Thyroid gland (tissue), 4 donors: ENCODE measurements around the gene PRDM12. TPM values are rescaled to one million over a fixed set of nuclear protein-coding genes. Genes with fewer than 3 reads are reported as not detected.

Experiments
- DNase-seq, 2 donors: peaks; one replicate each; pipeline ENCODE4 v3.0.0-alpha.2; 2019
- H3K27ac ChIP-seq, 3 donors: fragments of 200-600 bp; sonication (generic); 1 replicate in 2 of 3; 2 replicates in 1 of 3; pipeline ENCODE4 v1.5.1; 2016 to 2019; ENCODE audit warnings: mild to moderate bottlenecking in 1 of 3, moderate library complexity in 1 of 3
- H3K27me3 ChIP-seq: fragments of 200-600 bp; sonication (generic); one replicate; pipeline ENCODE4 v1.5.1; 2019
- H3K36me3 ChIP-seq, 2 donors: fragments of 200-600 bp; sonication (generic); one replicate each; pipeline ENCODE4 v1.5.1; 2016 to 2019
- H3K4me1 ChIP-seq, 2 donors: fragments of 200-600 bp; sonication (generic); one replicate each; pipeline ENCODE4 v1.5.1; 2017 to 2019
- H3K4me3 ChIP-seq, 3 donors: fragments of 200-600 bp; sonication (generic); replicated peaks in 1 of 3; 1 replicate in 2 of 3; 2 replicates in 1 of 3; pipeline ENCODE4 v1.5.1; 2016; ENCODE audit warnings: mild to moderate bottlenecking in 1 of 3
- H3K9me3 ChIP-seq: fragments of 200-600 bp; sonication (generic); one replicate; pipeline ENCODE4 v1.5.1; 2017
- POLR2A ChIP-seq, 2 donors: fragments of 450-650 bp; IDR thresholded peaks; one replicate each; pipeline ENCODE4 v1.6.1; 2017; ENCODE audit warnings: antibody characterized with exemption in 2 of 2, mild to moderate bottlenecking in 2 of 2, moderate library complexity in 1 of 2
- WGBS, 2 donors: methylation state at CpG; one replicate each; pipeline ENCODE4 v1.1.5; 2017; 5-methylcytosine and 5-hydroxymethylcytosine counted together
- intact Hi-C: fragments of 100-400 bp; cut with DNase I; formaldehyde crosslinking; loops from one replicate; pipeline ENCODE4 v1.15.1; 2023
- total RNA-seq, 4 donors: library from RNA; depleted of rRNA; stranded (reverse); fragments of >200 nt; gene quantifications; one replicate each; pipeline ENCODE4 v1.2.3, GENCODE V29; 2016
- TF ChIP-seq, protein P1 (sequence below), 6 experiments: fragments of 200-600 bp in 3 of 6; fragments of 450-650 bp in 3 of 6; sonication (generic) in 3 of 6; IDR thresholded peaks; one replicate each; pipeline ENCODE4 v1.5.1; 2016 to 2019; ENCODE audit warnings: antibody characterized with exemption in 6 of 6, mild to moderate bottlenecking in 2 of 6, inconsistent platforms in 1 of 6, moderate library complexity in 1 of 6

The PRDM12 gene
- total RNA-seq, 4 donors from 2014 or later, result not detected

DNA sequence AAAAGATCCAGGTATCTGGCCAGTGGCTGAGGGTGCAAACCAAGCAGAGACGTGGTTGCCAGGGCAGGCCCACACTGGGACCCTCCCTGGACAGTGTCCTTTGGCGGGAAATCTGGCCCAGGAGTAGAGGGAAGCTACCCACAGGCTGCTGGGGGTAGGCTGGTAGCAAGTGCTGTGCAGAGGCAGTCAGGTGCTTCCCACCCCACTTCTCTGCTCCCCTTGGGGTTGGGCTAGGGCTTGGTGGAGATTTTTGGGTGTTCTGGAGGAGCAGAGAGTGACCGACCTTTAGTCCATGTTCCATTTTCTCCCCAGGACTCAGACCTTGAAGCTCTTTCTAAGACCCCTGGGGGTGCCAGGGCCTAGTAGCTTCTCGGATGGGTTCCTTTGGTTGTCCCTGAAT lies 5.6 kb downstream of the PRDM12 start:
- no peaks in the 10 kb centered on the region for H3K36me3 ChIP-seq
- peaks cover 17% of the 10 kb centered on the region for H3K27me3 ChIP-seq
- no peak for TF ChIP-seq POLR2A (IDR thresholded peaks at IDR 0.05)
- TF ChIP-seq, protein P1, sequence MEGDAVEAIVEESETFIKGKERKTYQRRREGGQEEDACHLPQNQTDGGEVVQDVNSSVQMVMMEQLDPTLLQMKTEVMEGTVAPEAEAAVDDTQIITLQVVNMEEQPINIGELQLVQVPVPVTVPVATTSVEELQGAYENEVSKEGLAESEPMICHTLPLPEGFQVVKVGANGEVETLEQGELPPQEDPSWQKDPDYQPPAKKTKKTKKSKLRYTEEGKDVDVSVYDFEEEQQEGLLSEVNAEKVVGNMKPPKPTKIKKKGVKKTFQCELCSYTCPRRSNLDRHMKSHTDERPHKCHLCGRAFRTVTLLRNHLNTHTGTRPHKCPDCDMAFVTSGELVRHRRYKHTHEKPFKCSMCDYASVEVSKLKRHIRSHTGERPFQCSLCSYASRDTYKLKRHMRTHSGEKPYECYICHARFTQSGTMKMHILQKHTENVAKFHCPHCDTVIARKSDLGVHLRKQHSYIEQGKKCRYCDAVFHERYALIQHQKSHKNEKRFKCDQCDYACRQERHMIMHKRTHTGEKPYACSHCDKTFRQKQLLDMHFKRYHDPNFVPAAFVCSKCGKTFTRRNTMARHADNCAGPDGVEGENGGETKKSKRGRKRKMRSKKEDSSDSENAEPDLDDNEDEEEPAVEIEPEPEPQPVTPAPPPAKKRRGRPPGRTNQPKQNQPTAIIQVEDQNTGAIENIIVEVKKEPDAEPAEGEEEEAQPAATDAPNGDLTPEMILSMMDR (IDR thresholded peaks at IDR 0.05), result no peak
- H3K4me3 ChIP-seq, result no peak overlapping the region
- DNase-seq, result no peak
- peaks cover 11 to 17% of the 10 kb centered on the region in 2 donors for H3K4me1 ChIP-seq
- H3K9me3 ChIP-seq, result no peaks in the 10 kb centered on the region
- intact Hi-C loops, result no loop called here
- no peak overlapping the region for H3K27ac ChIP-seq
- 85 to 92% methylated on average over 4 of the region's 4 CpGs for WGBS, 2 donors

DNA sequence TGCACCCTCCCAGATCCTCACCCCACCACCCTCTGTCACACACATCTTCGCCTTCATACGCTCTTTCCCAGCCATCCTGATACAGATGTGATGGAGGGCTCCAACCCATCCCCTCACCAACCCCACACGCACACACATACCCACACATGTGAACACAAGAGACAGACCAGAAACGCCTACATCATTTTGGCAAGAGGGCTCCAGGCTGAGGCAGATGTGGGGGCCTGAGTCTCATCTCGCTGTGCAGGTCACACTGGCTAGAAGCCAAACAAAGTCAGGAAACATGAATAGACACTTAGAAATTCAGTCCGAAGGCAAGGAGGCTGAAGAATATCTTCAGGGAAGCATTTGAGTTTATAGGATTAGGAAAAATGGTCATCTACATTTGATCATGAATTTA lies 6.2 kb downstream of the PRDM12 start:
- no peak for DNase-seq
- intact Hi-C loops, result no loop called here
- Histone ChIP-seq H3K27me3 (peaks cover 11% of the 10 kb centered on the region), H3K4me3 (no peak overlapping the region), H3K4me1 (peaks cover 4 to 16% of the 10 kb centered on the region in 2 donors), H3K9me3 (no peaks in the 10 kb centered on the region), H3K27ac (no peak overlapping the region), H3K36me3 (no peaks in the 10 kb centered on the region)
- 86 to 87% methylated on average over 6 of the region's 6 CpGs for WGBS, 2 donors
- no peak for TF ChIP-seq POLR2A (IDR thresholded peaks at IDR 0.05)
- TF ChIP-seq, protein P1 (IDR thresholded peaks at IDR 0.05), result no peak

DNA sequence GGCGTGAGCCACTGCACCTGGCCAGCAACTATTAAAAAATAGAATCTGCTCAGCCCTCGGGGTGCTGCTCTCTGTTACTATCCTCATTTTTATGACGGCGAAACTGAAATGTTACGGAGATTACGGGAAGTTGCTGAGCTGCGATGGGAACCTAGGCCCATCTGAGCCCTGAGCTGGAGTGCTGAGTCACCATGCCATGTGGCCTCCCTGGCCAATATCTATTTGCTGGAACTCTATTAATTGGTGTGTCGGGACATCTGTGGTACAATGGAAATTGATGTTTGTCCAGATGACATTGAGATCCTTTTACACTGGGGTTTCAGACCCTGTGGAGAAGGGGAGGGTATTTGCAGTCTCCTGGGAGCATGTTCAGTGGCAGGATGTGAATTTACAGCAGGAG lies 8.1 kb downstream of the PRDM12 start:
- Histone ChIP-seq H3K36me3 (no peaks in the 10 kb centered on the region), H3K4me3 (no peak overlapping the region), H3K27me3 (no peaks in the 10 kb centered on the region), H3K9me3 (no peaks in the 10 kb centered on the region), H3K27ac (no peak overlapping the region), H3K4me1 (peaks cover 0 to 9% of the 10 kb centered on the region in 2 donors)
- no peak for DNase-seq
- intact Hi-C loops, result no loop called here
- no peak for TF ChIP-seq POLR2A (IDR thresholded peaks at IDR 0.05)
- TF ChIP-seq, protein P1 (IDR thresholded peaks at IDR 0.05), result no peak
- WGBS, 2 donors, result 94 to 95% methylated on average over 8 of the region's 8 CpGs

DNA sequence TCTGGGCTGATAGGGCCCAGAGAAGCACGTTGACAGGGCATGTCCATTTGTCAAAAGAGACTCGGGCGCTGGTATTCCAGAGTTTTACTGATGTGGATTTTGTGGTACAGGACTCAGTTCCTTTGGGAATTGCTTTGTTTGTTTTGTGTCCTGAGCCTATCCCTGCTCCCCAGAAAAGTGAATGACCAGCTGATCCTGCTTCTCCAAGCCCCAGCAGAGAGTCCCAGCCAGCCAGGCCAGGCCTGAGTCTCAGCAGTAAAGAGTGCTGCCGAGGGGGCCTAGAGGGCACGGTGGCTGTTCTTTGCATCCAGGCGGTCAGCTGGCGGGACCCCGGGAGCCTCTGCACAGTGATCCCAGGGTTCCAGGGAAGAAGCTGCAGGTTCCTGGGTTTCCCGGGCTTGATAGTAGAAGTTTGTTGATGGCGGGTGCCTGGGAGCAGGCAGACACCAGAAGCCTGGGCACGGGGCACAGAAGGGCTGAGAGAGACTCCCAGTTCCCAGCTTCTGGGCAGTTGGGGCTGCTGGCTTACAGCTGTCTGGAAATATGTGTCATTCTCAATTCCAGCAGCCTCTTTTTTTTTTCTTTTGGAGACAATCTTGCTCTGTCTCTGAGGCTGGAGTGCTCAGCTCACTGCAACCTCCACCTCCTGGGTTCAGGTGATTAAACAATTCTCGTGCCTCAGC lies 8.7 kb downstream of the PRDM12 start:
- H3K9me3 ChIP-seq, result no peaks in the 10 kb centered on the region
- DNase-seq, result no peak
- intact Hi-C loops, result no loop called here
- H3K27me3 ChIP-seq, result no peaks in the 10 kb centered on the region
- WGBS, 2 donors, result 89 to 91% methylated on average over 7 to 12 of the region's 12 CpGs
- H3K27ac ChIP-seq, result no peak overlapping the region
- no peak overlapping the region for H3K4me3 ChIP-seq
- no peaks in the 10 kb centered on the region for H3K36me3 ChIP-seq
- peaks cover 0 to 9% of the 10 kb centered on the region in 2 donors for H3K4me1 ChIP-seq
- TF ChIP-seq, protein P1 (IDR thresholded peaks at IDR 0.05), result no peak
- TF ChIP-seq POLR2A (IDR thresholded peaks at IDR 0.05), result no peak

DNA sequence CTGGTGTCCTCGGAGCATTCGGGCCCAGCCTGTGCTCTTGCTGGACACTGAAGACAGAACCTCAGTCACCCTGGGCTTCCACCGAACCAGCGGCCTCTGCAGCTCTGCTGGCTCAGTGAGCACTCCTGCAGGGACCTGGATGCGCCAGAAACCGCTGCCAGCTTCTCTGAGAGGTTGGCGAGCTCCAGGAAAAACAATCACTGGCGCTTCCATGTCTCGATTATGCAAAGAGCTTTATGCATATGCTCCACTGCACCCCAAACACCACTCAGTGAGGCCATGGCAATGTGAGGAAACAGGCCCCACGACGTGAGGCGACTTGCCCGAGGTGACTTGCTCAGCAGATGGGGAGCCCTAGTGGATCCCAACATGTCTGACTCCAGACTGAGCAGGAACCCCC lies 11.0 kb downstream of the PRDM12 start:
- peaks cover 0 to 9% of the 10 kb centered on the region in 2 donors for H3K4me1 ChIP-seq
- TF ChIP-seq, protein P1 (IDR thresholded peaks at IDR 0.05), result no peak
- no peak for TF ChIP-seq POLR2A (IDR thresholded peaks at IDR 0.05)
- intact Hi-C loops, result no loop called here
- no peak overlapping the region for H3K27ac ChIP-seq
- no peaks in the 10 kb centered on the region for H3K9me3 ChIP-seq
- WGBS, 2 donors, result 26 to 40% methylated on average over 9 to 12 of the region's 13 CpGs
- no peak overlapping the region for H3K4me3 ChIP-seq
- no peaks in the 10 kb centered on the region for H3K27me3 ChIP-seq
- no peaks in the 10 kb centered on the region for H3K36me3 ChIP-seq
- DNase-seq, result peak; percentile 78 to 79
